ENCODE data around the gene NTPCR. TPM values are rescaled to one million over a fixed set of nuclear protein-coding genes. Genes with fewer than 3 reads are reported as not detected.

The NTPCR gene
- polyA plus RNA-seq, 2 of the 4 experiments (the other 2 are of a cell fraction): 69.9 to 83.6 TPM

DNA sequence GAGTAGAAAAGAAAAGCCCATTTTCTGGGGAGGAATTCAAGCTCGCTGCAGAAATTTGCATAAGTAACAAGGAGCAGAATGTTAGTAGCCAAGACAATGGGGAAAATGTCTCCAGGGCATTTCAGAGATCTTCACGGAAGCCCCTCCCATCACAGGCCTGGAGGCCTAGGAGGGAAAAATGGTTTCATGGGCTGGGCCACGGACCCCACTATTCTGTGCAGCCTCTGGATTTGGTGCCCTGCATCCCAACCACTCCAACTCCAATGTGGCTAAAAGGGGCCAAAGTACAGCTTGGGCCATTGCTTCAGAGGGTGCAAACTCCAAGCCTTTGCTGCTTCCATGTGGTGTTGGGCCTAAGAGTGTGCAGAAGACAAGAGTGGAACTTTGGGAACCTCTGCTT is 43.1 kb downstream of the NTPCR start:
- POLR2A ChIA-PET: no interaction called here
- peaks cover 16% of the 10 kb centered on the region for H3K9me3 ChIP-seq
- TF ChIP-seq, protein P1, sequence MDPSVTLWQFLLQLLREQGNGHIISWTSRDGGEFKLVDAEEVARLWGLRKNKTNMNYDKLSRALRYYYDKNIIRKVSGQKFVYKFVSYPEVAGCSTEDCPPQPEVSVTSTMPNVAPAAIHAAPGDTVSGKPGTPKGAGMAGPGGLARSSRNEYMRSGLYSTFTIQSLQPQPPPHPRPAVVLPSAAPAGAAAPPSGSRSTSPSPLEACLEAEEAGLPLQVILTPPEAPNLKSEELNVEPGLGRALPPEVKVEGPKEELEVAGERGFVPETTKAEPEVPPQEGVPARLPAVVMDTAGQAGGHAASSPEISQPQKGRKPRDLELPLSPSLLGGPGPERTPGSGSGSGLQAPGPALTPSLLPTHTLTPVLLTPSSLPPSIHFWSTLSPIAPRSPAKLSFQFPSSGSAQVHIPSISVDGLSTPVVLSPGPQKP (IDR thresholded peaks at IDR 0.05; ENCODE audit: low read depth, low read length): no peak
- TF ChIP-seq ZFP36 (IDR thresholded peaks at IDR 0.05; ENCODE audit: borderline replicate concordance, partially characterized antibody): peak; percentile 93
- FAIRE-seq (no peak), ATAC-seq (no peak), DNase-seq (ENCODE audit: low read depth in 1 of 2, low spot score in 1 of 2) (no peak)
- H3K27ac ChIP-seq: no peak overlapping the region
- no peak overlapping the region for H3K4me2 ChIP-seq
- no peaks in the 10 kb centered on the region for H3K4me1 ChIP-seq
- WGBS (ENCODE audit: missing lambda C conversion rate): 92% methylated on average over 3 of the region's 3 CpGs
- H3K4me3 ChIP-seq: no peak overlapping the region
- CTCF ChIA-PET: no interaction called here

DNA sequence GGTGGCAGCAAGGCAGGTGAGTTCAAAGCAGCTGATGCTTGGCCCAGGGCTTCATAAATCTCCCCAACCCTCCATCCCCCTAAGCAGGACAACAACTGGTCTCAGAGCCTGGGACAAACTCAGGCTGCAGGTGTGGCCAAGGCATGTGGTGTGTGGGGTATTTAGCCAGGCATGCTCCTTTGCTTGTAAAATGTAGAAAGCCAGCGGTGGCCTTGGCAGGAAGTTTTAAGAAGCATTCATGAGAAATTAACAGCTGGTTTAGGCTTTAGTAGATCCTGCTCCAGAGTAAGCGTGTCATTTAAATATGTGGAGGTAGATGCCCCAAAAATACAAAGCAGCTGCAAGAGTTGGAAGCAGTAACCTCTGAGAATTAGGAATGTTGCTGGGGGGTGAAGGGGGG is 44.8 kb downstream of the NTPCR start:
- POLR2A ChIA-PET: no interaction called here
- no peak for TF ChIP-seq RNF2 (IDR thresholded peaks at IDR 0.05; ENCODE audit: borderline replicate concordance, low read depth)
- no peak for TF ChIP-seq RAD21 (conservative IDR thresholded peaks at IDR 0.05 in 1 of 2, IDR thresholded peaks at IDR 0.05 in 1 of 2)
- no peak for TF ChIP-seq POLR2AphosphoS2 (conservative IDR thresholded peaks at IDR 0.05; ENCODE audit: low read length)
- TF ChIP-seq FOXS1 (CRISPR knock-in tag; IDR thresholded peaks at IDR 0.05): no peak
- TF ChIP-seq, protein P2, sequence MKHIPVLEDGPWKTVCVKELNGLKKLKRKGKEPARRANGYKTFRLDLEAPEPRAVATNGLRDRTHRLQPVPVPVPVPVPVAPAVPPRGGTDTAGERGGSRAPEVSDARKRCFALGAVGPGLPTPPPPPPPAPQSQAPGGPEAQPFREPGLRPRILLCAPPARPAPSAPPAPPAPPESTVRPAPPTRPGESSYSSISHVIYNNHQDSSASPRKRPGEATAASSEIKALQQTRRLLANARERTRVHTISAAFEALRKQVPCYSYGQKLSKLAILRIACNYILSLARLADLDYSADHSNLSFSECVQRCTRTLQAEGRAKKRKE (CRISPR knock-in tag; IDR thresholded peaks at IDR 0.05; ENCODE audit: low read depth): no peak
- TF ChIP-seq, protein P3, sequence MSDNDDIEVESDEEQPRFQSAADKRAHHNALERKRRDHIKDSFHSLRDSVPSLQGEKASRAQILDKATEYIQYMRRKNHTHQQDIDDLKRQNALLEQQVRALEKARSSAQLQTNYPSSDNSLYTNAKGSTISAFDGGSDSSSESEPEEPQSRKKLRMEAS (IDR thresholded peaks at IDR 0.05): no peak
- TF ChIP-seq HDAC2 (IDR thresholded peaks at IDR 0.05): no peak
- TF ChIP-seq, protein P4, sequence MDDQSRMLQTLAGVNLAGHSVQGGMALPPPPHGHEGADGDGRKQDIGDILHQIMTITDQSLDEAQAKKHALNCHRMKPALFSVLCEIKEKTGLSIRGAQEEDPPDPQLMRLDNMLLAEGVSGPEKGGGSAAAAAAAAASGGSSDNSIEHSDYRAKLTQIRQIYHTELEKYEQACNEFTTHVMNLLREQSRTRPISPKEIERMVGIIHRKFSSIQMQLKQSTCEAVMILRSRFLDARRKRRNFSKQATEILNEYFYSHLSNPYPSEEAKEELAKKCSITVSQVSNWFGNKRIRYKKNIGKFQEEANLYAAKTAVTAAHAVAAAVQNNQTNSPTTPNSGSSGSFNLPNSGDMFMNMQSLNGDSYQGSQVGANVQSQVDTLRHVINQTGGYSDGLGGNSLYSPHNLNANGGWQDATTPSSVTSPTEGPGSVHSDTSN (IDR thresholded peaks at IDR 0.05): no peak
- no peak for TF ChIP-seq MAFK (IDR thresholded peaks at IDR 0.05; ENCODE audit: partially characterized antibody)
- no peak for TF ChIP-seq ZFP36 (IDR thresholded peaks at IDR 0.05; ENCODE audit: borderline replicate concordance, partially characterized antibody)
- no peak for TF ChIP-seq ZNF302 (CRISPR knock-in tag; IDR thresholded peaks at IDR 0.05)
- no peak for TF ChIP-seq GATA3 (IDR thresholded peaks at IDR 0.05; ENCODE audit: borderline replicate concordance)

DNA sequence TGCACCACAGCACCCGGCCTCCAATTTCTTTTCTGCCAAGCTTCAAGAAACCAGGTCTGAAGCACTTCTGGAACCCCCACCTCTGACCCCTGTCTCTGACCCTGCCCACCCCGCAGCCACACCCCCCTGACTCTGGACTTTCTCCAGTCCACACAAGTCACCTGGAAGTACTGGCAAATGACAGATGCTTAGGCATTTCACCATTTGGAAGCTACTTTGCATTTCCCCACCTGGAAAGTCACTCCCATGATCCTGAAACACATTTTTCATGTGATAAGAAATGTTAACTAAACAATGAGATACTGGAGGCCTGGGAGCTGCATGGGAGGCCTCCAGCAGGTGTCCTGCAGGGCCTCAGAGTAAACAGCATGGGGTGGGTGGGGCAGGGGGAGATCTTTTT is 45.7 kb downstream of the NTPCR start:
- no peak for FAIRE-seq
- H3K27ac ChIP-seq: no peak overlapping the region
- no peak for DNase-seq (ENCODE audit: low read depth in 1 of 2, low spot score in 1 of 2)
- WGBS (ENCODE audit: missing lambda C conversion rate): 89% methylated on average over 2 of the region's 2 CpGs
- no peaks in the 10 kb centered on the region for H3K4me1 ChIP-seq
- POLR2A ChIA-PET: no interaction called here
- no peak overlapping the region for H3K4me2 ChIP-seq
- H3K4me3 ChIP-seq: no peak overlapping the region
- peaks cover 16% of the 10 kb centered on the region for H3K9me3 ChIP-seq
- CTCF ChIA-PET: interaction anchor here (0.6 kb wide), 1 partner anchor 119 kb away, joined by 3 read pairs; no protein-coding TSS in a partner anchor
- no peak for ATAC-seq
- TF ChIP-seq HOXB5 (CRISPR knock-in tag; IDR thresholded peaks at IDR 0.05) (no peak), RFX5 (IDR thresholded peaks at IDR 0.05) (no peak), POLR2AphosphoS2 (conservative IDR thresholded peaks at IDR 0.05; ENCODE audit: low read length) (no peak), FOSL2 (IDR thresholded peaks at IDR 0.05) (no peak), FOSL2 (CRISPR knock-in tag; IDR thresholded peaks at IDR 0.05) (no peak), KDM1A (IDR thresholded peaks at IDR 0.05; ENCODE audit: low read depth) (no peak), HEYL (CRISPR knock-in tag; IDR thresholded peaks at IDR 0.05) (no peak), FOSB (CRISPR knock-in tag; IDR thresholded peaks at IDR 0.05) (no peak)
- TF ChIP-seq, protein P2 (CRISPR knock-in tag; IDR thresholded peaks at IDR 0.05; ENCODE audit: low read depth): no peak
- TF ChIP-seq, protein P5, sequence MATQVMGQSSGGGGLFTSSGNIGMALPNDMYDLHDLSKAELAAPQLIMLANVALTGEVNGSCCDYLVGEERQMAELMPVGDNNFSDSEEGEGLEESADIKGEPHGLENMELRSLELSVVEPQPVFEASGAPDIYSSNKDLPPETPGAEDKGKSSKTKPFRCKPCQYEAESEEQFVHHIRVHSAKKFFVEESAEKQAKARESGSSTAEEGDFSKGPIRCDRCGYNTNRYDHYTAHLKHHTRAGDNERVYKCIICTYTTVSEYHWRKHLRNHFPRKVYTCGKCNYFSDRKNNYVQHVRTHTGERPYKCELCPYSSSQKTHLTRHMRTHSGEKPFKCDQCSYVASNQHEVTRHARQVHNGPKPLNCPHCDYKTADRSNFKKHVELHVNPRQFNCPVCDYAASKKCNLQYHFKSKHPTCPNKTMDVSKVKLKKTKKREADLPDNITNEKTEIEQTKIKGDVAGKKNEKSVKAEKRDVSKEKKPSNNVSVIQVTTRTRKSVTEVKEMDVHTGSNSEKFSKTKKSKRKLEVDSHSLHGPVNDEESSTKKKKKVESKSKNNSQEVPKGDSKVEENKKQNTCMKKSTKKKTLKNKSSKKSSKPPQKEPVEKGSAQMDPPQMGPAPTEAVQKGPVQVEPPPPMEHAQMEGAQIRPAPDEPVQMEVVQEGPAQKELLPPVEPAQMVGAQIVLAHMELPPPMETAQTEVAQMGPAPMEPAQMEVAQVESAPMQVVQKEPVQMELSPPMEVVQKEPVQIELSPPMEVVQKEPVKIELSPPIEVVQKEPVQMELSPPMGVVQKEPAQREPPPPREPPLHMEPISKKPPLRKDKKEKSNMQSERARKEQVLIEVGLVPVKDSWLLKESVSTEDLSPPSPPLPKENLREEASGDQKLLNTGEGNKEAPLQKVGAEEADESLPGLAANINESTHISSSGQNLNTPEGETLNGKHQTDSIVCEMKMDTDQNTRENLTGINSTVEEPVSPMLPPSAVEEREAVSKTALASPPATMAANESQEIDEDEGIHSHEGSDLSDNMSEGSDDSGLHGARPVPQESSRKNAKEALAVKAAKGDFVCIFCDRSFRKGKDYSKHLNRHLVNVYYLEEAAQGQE (IDR thresholded peaks at IDR 0.05): no peak

More for the DNA sequence above, 44.8 kb downstream of the NTPCR start:
- Histone ChIP-seq H3K27ac (no peak overlapping the region), H3K4me1 (no peaks in the 10 kb centered on the region), H3K4me3 (no peak overlapping the region), H3K4me2 (no peak overlapping the region), H3K9me3 (peaks cover 16% of the 10 kb centered on the region)
- WGBS (ENCODE audit: missing lambda C conversion rate): 88% methylated on average over 2 of the region's 2 CpGs
- FAIRE-seq: no peak
- CTCF ChIA-PET: interaction anchor here (1.2 kb wide), 1 partner anchor 15 kb away, joined by 3 read pairs; no protein-coding TSS in a partner anchor
- DNase-seq (ENCODE audit: low read depth in 1 of 2, low spot score in 1 of 2): no peak
- ATAC-seq: no peak
